ENCODE results near the gene ITPR2.

ITPR2 gene

GRCh38 chr12:26818636-26819035 lies 14.4 kb downstream of the ITPR2 start:
- no peak for TF ChIP-seq CTCF (IDR thresholded peaks at IDR 0.05; ENCODE audit: borderline replicate concordance, insufficient read depth, low read depth, low read length)
- no peak overlapping the region for H3K4me3 ChIP-seq (ENCODE audit: low read depth, low read length)

GRCh38 chr12:26818201-26818600 lies 14.8 kb downstream of the ITPR2 start:
- TF ChIP-seq CTCF (IDR thresholded peaks at IDR 0.05; ENCODE audit: borderline replicate concordance, insufficient read depth, low read depth, low read length): no peak
- no peak overlapping the region for H3K4me3 ChIP-seq (ENCODE audit: low read depth, low read length)

- H3K4me3 ChIP-seq (ENCODE audit: low read depth, low read length): no peak overlapping the region
- TF ChIP-seq CTCF (IDR thresholded peaks at IDR 0.05; ENCODE audit: borderline replicate concordance, insufficient read depth, low read depth, low read length): no peak
Observed at GRCh38 chr12:26817183-26817591, 15.8 kb downstream of the ITPR2 start.

DNA sequence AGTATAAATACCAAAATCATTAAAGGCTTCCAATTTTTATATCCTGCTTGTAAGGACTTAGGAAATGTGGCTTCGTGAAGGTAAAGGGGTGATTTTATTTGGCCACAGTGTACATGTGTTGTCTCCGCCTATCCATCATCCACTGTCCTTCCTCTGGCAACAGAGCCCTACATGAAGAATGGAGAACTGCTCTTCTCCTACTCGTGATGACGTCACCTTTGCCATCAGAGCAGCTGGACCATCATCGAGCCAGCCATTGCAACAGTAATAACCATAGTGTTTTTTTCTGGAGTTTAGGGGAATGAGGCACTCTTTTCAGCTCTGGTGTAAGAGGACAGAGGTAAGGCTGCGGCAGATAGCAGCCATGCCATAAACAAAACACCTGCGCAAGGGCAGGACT lies 19.2 kb downstream of the ITPR2 start:
- no peak for TF ChIP-seq CTCF (IDR thresholded peaks at IDR 0.05; ENCODE audit: borderline replicate concordance, insufficient read depth, low read depth, low read length)
- no peak overlapping the region for H3K4me3 ChIP-seq (ENCODE audit: low read depth, low read length)

DNA sequence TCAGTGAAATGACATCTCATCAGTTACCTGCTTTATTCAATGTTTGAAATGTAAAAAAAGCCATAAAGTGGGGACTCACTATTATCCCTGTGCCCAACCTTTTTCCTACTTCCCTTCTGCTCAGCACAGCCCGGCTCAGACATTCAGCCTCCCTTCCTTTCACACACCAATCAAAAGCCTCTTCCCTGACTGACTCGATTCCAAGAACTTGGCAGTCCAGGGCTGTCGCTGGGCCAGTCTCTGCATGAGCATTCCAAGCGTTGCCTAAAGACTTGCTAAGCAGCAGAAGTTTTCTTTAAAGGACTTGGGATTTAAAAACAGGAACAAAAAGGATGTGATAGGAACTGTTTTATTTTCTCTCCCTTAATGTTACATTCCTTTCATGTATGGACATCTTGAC lies 22.7 kb downstream of the ITPR2 start:
- H3K4me3 ChIP-seq (ENCODE audit: low read depth, low read length): no peak overlapping the region

DNA sequence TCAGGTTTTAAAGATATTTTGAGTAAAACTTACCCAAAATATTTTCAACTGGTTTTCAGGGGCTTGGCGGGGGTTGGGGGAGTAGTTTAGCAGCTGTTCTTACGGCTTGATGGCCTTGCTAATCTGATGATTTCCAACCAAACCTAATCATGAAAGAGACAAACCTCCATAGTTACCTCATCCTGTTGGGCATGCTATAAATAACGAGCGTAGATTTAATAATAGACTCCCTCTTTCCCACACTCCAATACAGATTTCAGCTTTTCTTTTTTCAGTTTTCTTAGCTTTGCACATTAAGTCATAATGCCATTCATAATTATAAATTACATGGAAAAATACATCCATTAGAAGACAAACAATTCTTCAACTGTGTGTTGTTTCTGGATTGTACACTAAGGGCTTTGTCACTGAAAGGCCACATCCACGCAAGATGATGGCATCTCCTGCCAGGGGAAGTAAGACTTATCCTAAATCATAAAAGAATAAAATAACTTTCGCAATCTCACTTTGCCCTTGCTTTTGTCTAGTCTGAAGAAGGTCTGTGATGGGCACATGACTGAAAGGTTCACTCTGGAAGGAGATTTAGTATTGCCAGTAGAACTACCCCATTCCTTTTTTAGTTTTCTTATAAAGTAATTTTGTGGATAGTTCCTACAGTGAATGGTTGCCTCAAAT lies 23.2 kb downstream of the ITPR2 start:
- no peak for TF ChIP-seq CTCF (IDR thresholded peaks at IDR 0.05; ENCODE audit: borderline replicate concordance, insufficient read depth, low read depth, low read length)
- H3K4me3 ChIP-seq (ENCODE audit: low read depth, low read length): no peak overlapping the region

More for the DNA sequence above, 22.7 kb downstream of the ITPR2 start:
- no peak for TF ChIP-seq CTCF (IDR thresholded peaks at IDR 0.05; ENCODE audit: borderline replicate concordance, insufficient read depth, low read depth, low read length)

DNA sequence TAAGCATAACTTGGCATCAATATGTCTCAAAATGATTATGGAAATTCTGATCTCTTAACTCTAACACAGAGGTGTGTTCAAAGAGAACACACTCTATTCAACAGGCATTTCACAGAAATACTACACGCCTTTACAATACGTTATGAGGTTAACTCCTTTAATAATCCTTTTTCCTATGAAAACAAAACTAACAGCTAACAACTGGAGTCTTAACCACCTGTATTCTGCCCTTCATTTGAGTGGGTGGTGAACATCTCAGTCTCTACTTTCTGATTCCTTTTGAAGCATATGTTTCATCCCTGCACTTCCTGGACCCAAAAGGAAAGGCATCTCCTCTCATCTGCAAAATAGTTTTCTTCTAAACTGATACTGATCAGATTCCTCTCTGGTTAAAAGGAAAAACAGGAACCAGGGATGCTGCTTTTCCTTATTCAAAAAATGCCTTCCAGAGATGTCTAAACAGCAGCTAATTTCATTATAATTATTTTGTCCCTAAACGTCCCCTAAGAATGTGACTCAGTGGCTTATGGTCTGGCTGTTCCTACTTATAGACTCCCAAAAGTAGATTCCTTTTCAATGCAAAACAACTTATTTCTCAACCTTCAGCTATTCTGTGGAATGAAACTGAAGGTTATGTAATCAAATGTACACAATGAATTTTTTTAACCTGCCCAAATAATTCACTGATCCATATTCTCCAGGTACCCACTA lies 24.1 kb downstream of the ITPR2 start:
- H3K4me3 ChIP-seq (ENCODE audit: low read depth, low read length): no peak overlapping the region
- TF ChIP-seq CTCF (IDR thresholded peaks at IDR 0.05; ENCODE audit: borderline replicate concordance, insufficient read depth, low read depth, low read length): no peak

Data from GM12875 (cell line).